Activated naive CD8-positive, alpha-beta T cell treated with anti-CD3 and anti-CD28 coated beads, Interleukin-2, amount 50 U/mL, for 24 hours (primary cell): ENCODE data around the gene SERPINA7.

ENCODE experiments used
- ATAC-seq: fragments of 150-1000 bp; cut with Tn5 transposase; one replicate; pipeline ENCODE4 v1.10.0; 2021
- DNase-seq: peaks from one replicate; pipeline ENCODE4 v3.0.0; 2021
- H3K27ac Mint-ChIP-seq: one replicate; pipeline ENCODE4 v1.8.0; 2021; ENCODE audit warnings: mild to moderate bottlenecking, mixed read lengths
- H3K27me3 Mint-ChIP-seq: one replicate; pipeline ENCODE4 v1.8.0; 2021; ENCODE audit warnings: mixed read lengths
- H3K36me3 Mint-ChIP-seq: one replicate; pipeline ENCODE4 v1.8.0; 2021; ENCODE audit warnings: low read depth, mixed read lengths
- H3K4me1 Mint-ChIP-seq: one replicate; pipeline ENCODE4 v1.8.0; 2021; ENCODE audit warnings: mixed read lengths
- H3K4me3 Mint-ChIP-seq: one replicate; pipeline ENCODE4 v1.8.0; 2021; ENCODE audit warnings: mild to moderate bottlenecking, moderate library complexity, mixed read lengths
- H3K9me3 Mint-ChIP-seq: one replicate; pipeline ENCODE4 v1.8.0; 2021; ENCODE audit warnings: mixed read lengths

SERPINA7 gene, protein sequence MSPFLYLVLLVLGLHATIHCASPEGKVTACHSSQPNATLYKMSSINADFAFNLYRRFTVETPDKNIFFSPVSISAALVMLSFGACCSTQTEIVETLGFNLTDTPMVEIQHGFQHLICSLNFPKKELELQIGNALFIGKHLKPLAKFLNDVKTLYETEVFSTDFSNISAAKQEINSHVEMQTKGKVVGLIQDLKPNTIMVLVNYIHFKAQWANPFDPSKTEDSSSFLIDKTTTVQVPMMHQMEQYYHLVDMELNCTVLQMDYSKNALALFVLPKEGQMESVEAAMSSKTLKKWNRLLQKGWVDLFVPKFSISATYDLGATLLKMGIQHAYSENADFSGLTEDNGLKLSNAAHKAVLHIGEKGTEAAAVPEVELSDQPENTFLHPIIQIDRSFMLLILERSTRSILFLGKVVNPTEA

DNA sequence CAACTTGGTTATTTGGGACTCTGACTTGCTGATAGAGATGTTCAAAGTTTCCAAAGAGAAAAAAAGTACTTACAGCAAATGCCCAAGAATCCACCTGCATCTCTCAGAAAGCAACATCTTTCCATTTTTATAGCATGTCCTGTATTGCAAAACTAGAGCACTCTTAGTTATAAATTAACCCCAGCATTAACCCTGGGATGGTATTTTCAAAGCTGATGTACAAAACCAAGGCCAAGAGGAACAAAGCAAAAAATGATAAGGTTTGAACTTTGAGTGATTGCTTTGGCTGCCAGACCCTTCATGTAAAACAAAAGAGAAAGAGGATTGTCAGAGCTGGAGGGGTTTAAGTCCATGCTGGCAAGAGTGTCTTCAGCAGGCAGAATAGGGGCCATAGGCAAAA, at the start of gene SERPINA7:
TSS of gene SERPINA7 (minus strand) at position 103 of the 400 bp plus-strand sequence. CDS start 1,669 bp downstream, outside the sequence.
- DNase-seq (no peak), ATAC-seq (no peak)
- Mint-ChIP-seq H3K4me1 (no peaks in the 10 kb centered on the region), H3K36me3 (no peaks in the 10 kb centered on the region), H3K9me3 (no peaks in the 10 kb centered on the region), H3K27me3 (no peaks in the 10 kb centered on the region), H3K4me3 (no peak within 1 kb of the TSS), H3K27ac (no peak within 1 kb of the TSS)

GRCh38 chrX:106069048-106069447, 30.5 kb upstream of the SERPINA7 start:
- no peaks in the 10 kb centered on the region for H3K27me3 Mint-ChIP-seq
- no peak for DNase-seq
- no peaks in the 10 kb centered on the region for H3K9me3 Mint-ChIP-seq
- ATAC-seq, result no peak
- H3K27ac Mint-ChIP-seq, result no peak overlapping the region
- H3K4me3 Mint-ChIP-seq, result no peak overlapping the region
- no peaks in the 10 kb centered on the region for H3K4me1 Mint-ChIP-seq
- H3K36me3 Mint-ChIP-seq, result no peaks in the 10 kb centered on the region

GRCh38 chrX:106050054-106050453, 11.5 kb upstream of the SERPINA7 start:
- no peaks in the 10 kb centered on the region for H3K27me3 Mint-ChIP-seq
- no peak for DNase-seq
- no peak for ATAC-seq
- H3K36me3 Mint-ChIP-seq, result no peaks in the 10 kb centered on the region
- no peak overlapping the region for H3K4me3 Mint-ChIP-seq
- no peaks in the 10 kb centered on the region for H3K9me3 Mint-ChIP-seq
- H3K27ac Mint-ChIP-seq, result no peak overlapping the region
- no peaks in the 10 kb centered on the region for H3K4me1 Mint-ChIP-seq

GRCh38 chrX:106042296-106042695, 3.8 kb upstream of the SERPINA7 start:
- ATAC-seq (no peak), DNase-seq (no peak)
- no peaks in the 10 kb centered on the region for H3K9me3 Mint-ChIP-seq
- no peaks in the 10 kb centered on the region for H3K27me3 Mint-ChIP-seq
- no peak overlapping the region for H3K4me3 Mint-ChIP-seq
- no peak overlapping the region for H3K27ac Mint-ChIP-seq
- H3K36me3 Mint-ChIP-seq, result no peaks in the 10 kb centered on the region
- H3K4me1 Mint-ChIP-seq, result no peaks in the 10 kb centered on the region

DNA sequence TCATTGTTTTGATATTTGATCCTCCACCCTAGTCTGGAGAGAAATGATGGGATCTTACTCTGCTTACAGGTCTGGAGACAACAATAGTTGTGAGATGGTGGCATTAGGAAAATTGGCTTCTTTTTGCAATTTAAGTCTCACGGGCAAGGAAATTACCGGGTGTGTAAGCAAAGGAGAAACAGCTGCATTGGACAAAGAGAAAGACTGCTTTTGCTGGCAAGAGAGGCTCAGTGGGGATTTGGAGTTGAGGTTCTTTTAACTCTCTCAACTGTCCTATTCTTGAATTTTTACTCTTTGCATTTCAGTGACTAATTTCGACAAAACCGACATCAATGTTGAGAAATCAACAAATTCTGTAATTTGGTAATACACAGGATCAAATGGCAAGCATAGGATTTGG, 2.3 kb upstream of the SERPINA7 start:
- Mint-ChIP-seq H3K9me3 (no peaks in the 10 kb centered on the region), H3K4me3 (no peak overlapping the region), H3K4me1 (no peaks in the 10 kb centered on the region), H3K27me3 (no peaks in the 10 kb centered on the region), H3K36me3 (no peaks in the 10 kb centered on the region), H3K27ac (no peak overlapping the region)
- ATAC-seq, result no peak
- no peak for DNase-seq

DNA sequence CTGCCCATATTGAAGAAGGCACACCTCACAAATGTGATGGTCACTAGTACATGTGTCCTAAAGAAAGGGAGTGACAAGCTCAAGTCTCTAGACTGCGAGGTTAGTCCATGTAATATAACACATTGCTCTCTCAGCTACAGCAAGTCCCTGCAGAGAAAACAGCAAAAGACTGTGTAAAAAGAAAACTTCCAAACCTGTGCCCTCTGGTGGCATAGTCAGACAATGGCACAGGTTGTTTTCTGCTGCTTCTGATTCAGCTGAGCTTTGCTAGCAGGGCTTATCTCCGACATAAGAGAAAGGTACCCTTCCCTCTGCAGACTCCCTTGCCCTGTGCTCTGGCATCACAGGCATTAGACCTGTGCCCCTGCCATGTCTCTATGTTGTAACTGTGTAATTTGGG, 1.4 kb upstream of the SERPINA7 start:
- no peak for ATAC-seq
- no peak overlapping the region for H3K4me3 Mint-ChIP-seq
- H3K27ac Mint-ChIP-seq, result no peak overlapping the region
- no peaks in the 10 kb centered on the region for H3K36me3 Mint-ChIP-seq
- no peaks in the 10 kb centered on the region for H3K4me1 Mint-ChIP-seq
- H3K27me3 Mint-ChIP-seq, result no peaks in the 10 kb centered on the region
- no peak for DNase-seq
- no peaks in the 10 kb centered on the region for H3K9me3 Mint-ChIP-seq

- ATAC-seq (no peak), DNase-seq (no peak)
- Mint-ChIP-seq H3K4me3 (no peak overlapping the region), H3K27ac (no peak overlapping the region), H3K9me3 (no peaks in the 10 kb centered on the region), H3K4me1 (no peaks in the 10 kb centered on the region), H3K36me3 (no peaks in the 10 kb centered on the region), H3K27me3 (no peaks in the 10 kb centered on the region)
Observed at GRCh38 chrX:106037835-106038473, 573 bp downstream of the SERPINA7 start.

GRCh38 chrX:106036716-106037115, 1.8 kb downstream of the SERPINA7 start:
- DNase-seq (no peak), ATAC-seq (no peak)
- Mint-ChIP-seq H3K4me1 (no peaks in the 10 kb centered on the region), H3K9me3 (no peaks in the 10 kb centered on the region), H3K27me3 (no peaks in the 10 kb centered on the region), H3K36me3 (no peaks in the 10 kb centered on the region), H3K4me3 (no peak overlapping the region), H3K27ac (no peak overlapping the region)

GRCh38 chrX:106035064-106035463, 3.5 kb downstream of the SERPINA7 start:
- no peaks in the 10 kb centered on the region for H3K27me3 Mint-ChIP-seq
- H3K9me3 Mint-ChIP-seq, result no peaks in the 10 kb centered on the region
- ATAC-seq (no peak), DNase-seq (no peak)
- no peaks in the 10 kb centered on the region for H3K36me3 Mint-ChIP-seq
- H3K27ac Mint-ChIP-seq, result no peak overlapping the region
- no peaks in the 10 kb centered on the region for H3K4me1 Mint-ChIP-seq
- H3K4me3 Mint-ChIP-seq, result no peak overlapping the region

DNA sequence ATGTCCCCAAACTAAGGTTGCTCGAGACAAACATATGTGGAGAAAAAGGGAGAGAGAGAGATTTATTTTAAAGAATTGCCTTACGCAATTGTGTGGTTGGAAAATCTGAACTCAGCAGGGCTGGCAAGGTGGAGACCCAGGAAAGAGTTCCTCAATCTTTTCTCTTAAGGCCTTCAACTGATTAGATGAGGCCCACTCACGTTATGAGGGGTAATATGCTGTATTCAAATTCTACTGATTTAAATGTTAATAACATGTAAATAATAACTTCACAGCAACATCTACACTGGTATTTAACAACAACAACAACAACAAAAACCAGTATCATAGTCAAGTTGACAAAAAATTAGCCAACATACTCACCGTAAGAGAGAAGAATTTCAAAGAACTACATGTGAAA, 14.6 kb downstream of the SERPINA7 start:
- Mint-ChIP-seq H3K27ac (no peak overlapping the region), H3K9me3 (peaks cover 4% of the 10 kb centered on the region), H3K36me3 (no peaks in the 10 kb centered on the region), H3K4me3 (no peak overlapping the region), H3K27me3 (no peaks in the 10 kb centered on the region), H3K4me1 (no peaks in the 10 kb centered on the region)
- ATAC-seq (no peak), DNase-seq (no peak)

GRCh38 chrX:106022238-106022637, 16.3 kb downstream of the SERPINA7 start:
- Mint-ChIP-seq H3K4me3 (no peak overlapping the region), H3K27ac (no peak overlapping the region), H3K36me3 (no peaks in the 10 kb centered on the region), H3K9me3 (peaks cover 4% of the 10 kb centered on the region), H3K27me3 (no peaks in the 10 kb centered on the region), H3K4me1 (no peaks in the 10 kb centered on the region)
- DNase-seq, result no peak
- no peak for ATAC-seq

DNA sequence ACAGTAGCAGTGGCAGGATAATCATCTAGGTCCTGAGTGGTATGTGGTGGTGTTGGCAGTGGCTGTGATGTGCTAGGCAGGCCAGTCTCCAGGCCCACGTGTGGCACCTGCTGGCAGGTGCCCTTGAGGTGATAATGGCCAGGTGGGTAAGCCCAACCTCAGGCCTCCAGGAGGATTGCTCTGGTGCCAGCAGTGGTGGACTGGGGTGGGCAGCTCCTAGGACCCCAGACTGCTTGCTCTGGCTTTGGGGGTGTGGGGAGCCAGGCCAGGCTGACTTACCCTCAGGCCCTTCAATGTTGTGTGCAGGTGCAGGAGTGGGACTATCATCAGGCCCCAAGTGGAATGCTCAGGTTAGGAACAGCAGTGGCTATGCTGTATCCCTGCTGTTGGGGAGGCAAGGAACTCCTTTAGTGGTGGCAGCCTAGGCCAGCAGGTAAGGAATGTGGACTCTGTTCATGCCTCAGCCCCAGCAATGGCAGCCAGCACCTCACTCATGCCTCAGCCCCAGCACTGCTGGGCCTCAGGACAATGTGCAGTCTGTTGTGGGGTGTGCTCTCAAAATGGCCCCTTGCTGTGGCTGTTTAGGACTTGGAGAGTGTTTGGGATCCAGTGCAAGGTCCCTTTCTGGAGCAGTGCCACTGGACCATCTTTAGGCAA, 24.3 kb downstream of the SERPINA7 start:
- Mint-ChIP-seq H3K27ac (no peak overlapping the region), H3K36me3 (no peaks in the 10 kb centered on the region), H3K9me3 (no peaks in the 10 kb centered on the region), H3K27me3 (no peaks in the 10 kb centered on the region), H3K4me1 (no peaks in the 10 kb centered on the region), H3K4me3 (no peak overlapping the region)
- ATAC-seq (no peak), DNase-seq (no peak)

DNA sequence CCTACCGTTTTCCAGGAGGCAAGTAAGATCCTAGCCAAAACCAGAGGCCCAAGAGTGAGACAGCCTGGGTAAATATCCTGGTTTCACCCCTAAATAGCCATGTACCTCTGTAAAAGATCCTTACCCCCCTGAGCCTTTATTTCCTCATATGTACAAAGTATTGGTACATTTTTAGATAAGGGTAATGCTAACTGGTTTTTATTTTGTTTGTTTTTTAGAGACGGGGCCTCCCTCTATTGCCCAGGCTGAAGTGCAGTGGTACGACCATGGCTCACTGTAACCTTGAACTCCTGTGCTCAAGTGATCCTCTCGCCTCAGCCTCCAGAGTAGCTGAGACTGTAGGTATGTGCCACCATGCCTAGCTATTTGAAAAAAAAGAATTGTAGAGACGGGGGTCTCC, 29.4 kb downstream of the SERPINA7 start:
- Mint-ChIP-seq H3K4me3 (no peak overlapping the region), H3K27ac (no peak overlapping the region), H3K36me3 (no peaks in the 10 kb centered on the region), H3K9me3 (no peaks in the 10 kb centered on the region), H3K4me1 (no peaks in the 10 kb centered on the region), H3K27me3 (no peaks in the 10 kb centered on the region)
- ATAC-seq (no peak), DNase-seq (no peak)

DNA sequence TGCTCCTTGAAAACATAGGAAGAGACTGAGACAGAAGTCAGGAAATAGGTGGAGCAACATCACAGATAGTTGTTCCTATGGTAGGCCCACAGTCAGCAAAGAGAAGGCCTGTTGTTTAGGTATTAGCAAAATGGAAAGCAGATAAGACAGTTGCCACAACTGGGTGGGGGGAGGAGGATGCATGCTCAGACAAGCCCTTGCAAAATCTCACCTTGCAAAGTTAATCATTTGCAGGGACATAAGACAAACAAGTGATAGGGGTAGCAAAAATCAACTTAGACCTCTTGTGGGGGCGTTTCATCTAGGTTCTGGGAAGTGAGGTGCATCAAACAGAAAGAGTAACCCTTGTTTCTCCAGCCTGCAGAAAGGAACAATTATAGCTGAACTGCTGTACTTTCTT, 30.7 kb downstream of the SERPINA7 start:
- no peaks in the 10 kb centered on the region for H3K4me1 Mint-ChIP-seq
- H3K27ac Mint-ChIP-seq, result no peak overlapping the region
- H3K36me3 Mint-ChIP-seq, result no peaks in the 10 kb centered on the region
- no peaks in the 10 kb centered on the region for H3K27me3 Mint-ChIP-seq
- no peak overlapping the region for H3K4me3 Mint-ChIP-seq
- DNase-seq, result no peak
- no peaks in the 10 kb centered on the region for H3K9me3 Mint-ChIP-seq
- no peak for ATAC-seq

DNA sequence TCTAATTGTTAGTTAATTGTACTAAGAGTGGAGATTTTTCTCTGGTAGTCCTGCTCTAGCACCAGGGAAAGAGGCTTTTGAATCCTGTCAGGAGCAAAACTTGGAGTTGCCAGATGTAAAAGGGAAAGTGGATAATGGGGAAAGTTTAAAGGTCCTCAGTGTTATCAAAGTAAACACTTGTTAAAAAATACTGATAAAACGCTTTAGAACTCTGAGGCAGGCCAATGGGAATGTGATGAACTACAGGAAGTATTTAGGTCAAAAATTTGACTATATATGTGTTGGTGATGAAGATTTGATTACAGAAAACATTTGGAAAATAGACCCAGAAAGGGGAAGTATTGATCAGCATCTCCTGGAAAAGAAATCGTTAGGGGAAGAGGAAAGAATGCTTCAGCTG, 32.8 kb downstream of the SERPINA7 start:
- no peaks in the 10 kb centered on the region for H3K4me1 Mint-ChIP-seq
- H3K27ac Mint-ChIP-seq, result no peak overlapping the region
- no peak overlapping the region for H3K4me3 Mint-ChIP-seq
- H3K36me3 Mint-ChIP-seq, result no peaks in the 10 kb centered on the region
- DNase-seq (no peak), ATAC-seq (no peak)
- no peaks in the 10 kb centered on the region for H3K9me3 Mint-ChIP-seq
- H3K27me3 Mint-ChIP-seq, result no peaks in the 10 kb centered on the region
